GM12872 (cell line): ENCODE data around the gene SPIC.

Source experiments
- TF ChIP-seq, protein P1 (sequence below): IDR thresholded peaks from 3 replicates; pipeline ENCODE4 v1.5.1; 2011; ENCODE audit warnings: low read depth, mild to moderate bottlenecking, low read length, moderate library complexity; ENCODE audit not compliant: insufficient read depth

The SPIC gene

GRCh38 chr12:101490286-101490920 lies 15.3 kb downstream of the SPIC start:
- TF ChIP-seq, protein P1, sequence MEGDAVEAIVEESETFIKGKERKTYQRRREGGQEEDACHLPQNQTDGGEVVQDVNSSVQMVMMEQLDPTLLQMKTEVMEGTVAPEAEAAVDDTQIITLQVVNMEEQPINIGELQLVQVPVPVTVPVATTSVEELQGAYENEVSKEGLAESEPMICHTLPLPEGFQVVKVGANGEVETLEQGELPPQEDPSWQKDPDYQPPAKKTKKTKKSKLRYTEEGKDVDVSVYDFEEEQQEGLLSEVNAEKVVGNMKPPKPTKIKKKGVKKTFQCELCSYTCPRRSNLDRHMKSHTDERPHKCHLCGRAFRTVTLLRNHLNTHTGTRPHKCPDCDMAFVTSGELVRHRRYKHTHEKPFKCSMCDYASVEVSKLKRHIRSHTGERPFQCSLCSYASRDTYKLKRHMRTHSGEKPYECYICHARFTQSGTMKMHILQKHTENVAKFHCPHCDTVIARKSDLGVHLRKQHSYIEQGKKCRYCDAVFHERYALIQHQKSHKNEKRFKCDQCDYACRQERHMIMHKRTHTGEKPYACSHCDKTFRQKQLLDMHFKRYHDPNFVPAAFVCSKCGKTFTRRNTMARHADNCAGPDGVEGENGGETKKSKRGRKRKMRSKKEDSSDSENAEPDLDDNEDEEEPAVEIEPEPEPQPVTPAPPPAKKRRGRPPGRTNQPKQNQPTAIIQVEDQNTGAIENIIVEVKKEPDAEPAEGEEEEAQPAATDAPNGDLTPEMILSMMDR = peak; percentile 56

DNA sequence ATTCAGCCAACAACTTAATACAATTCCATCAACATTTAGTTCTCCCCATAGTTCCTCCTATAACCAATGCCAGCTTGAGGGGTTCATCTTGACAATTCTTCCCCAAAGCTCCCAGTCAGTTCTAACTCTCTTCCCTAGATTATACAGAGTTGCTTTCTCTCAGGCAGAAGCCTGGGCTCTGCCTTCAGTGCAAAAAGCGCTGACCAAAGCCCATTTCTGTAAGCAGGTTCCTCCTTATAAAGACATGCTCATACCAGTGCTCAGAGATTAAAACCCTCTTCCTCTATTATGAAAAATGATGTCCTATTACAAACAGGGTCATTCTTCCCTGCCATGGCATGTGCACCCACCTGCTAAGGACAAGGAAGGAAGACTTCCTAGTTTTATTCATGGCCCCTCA lies 16.2 kb downstream of the SPIC start:
- TF ChIP-seq, protein P1 = no peak

- TF ChIP-seq, protein P1 = no peak
These were observed 18.4 kb downstream of the SPIC start for GRCh38 chr12:101493556-101493955.

- TF ChIP-seq, protein P1 = no peak
These were observed 23.1 kb downstream of the SPIC start for GRCh38 chr12:101498252-101498651.

DNA sequence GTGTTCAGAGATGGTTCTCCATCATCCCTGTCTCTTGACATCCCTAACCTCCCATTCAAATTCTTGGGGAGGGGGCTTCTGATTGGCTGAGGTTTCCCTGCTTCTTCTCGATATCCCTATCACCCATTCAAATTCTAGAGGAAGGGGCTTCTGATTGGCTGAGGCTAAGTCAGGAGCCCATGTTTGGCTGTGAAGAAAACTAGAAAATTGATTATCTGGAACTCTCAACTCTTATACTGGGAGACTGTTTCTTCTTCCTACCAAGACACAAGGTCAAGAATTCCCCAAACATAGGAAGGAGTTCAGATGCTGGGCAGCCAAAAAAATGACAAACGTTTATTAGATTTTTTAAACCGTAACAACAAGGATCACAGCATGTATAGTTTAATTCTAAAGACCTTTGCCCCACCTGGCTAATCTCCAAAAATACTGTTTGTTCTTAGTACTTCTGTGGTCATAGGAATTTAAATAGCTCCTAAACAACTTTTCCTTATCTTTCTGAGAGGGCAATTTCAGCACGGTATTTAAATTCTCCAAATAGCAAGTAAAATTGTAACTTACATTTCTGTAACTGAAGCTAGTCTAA lies 26.4 kb downstream of the SPIC start:
- TF ChIP-seq, protein P1 = no peak

DNA sequence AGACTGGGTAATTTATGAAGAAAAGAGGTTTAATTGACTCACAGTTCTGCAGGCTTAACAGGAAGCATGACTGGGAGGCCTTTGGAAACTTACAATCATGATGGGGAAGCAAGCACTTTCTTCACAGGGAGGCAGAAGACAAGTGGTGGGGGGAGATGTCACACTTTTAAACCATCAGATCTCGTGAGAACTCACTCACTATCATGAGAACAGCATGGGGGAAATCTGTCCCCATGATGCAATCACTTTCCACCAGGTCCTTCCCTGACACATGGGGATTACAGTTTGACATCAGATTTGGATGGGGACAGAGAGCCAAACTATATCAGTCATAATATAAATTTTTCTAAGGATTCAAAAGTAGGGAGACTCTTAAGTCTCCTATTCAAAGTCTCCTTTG lies 46.0 kb downstream of the SPIC start:
- TF ChIP-seq, protein P1 = no peak

DNA sequence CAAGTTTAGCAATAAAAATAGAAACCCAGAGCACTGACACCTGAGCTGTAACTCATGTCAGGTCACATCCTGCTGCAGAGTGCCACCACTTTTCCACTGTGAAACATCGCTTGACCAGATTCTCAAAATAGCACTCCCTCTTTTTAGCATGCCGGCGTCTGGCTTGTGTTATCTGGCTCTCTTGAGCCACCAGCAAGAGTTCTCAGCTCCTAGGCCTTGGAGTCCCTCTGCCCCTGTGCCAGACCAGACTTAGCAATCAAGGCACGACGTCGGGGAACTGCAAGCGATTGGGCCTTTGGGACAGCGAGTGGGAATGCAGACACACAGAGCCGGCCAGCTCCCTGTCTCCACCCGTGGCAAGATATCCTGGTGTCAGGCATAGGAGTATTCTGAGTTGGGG lies 52.5 kb downstream of the SPIC start:
- TF ChIP-seq, protein P1 = no peak
